Psoas muscle (tissue), 8 donors: ENCODE results near the gene ZNF417. TPM values are rescaled to one million over a fixed set of nuclear protein-coding genes. Genes with fewer than 3 reads are reported as not detected.
A peak's percentile ranks its signal among the peaks of the same experiment; 100 is the strongest.
"Not testable (repeated sequence)": the region's sequence is repeated elsewhere in the genome, so short reads cannot be mapped to it uniquely, and the experiment has no call there.

Experiments used
- ATAC-seq, 4 donors: fragments of 200-7000 bp; cut with Tn5 transposase; one replicate each; pipeline ENCODE4 v1.9.1; 2020; ENCODE audit warnings: moderate library complexity in 3 of 4, mild to moderate bottlenecking in 2 of 4
- DNase-seq, 2 donors: peaks; one replicate each; pipeline ENCODE4 v3.0.0-alpha.2; 2020
- H3K27ac ChIP-seq: fragments of 200-600 bp; one replicate; pipeline ENCODE4 v1.8.0; 2022
- H3K27me3 ChIP-seq, 3 donors: fragments of 200-600 bp in 1 of 3; one replicate each; pipeline versions ENCODE4 v1.6.1 to v1.8.0; 2013 to 2022; ENCODE audit warnings: low read length in 2 of 3, mild to moderate bottlenecking in 2 of 3, moderate library complexity in 1 of 3; ENCODE audit not compliant: insufficient read depth in 3 of 3
- H3K36me3 ChIP-seq, 2 donors: fragments of 200-600 bp in 1 of 2; one replicate each; pipeline versions ENCODE4 v1.6.1 to v1.8.0; 2013 to 2022; ENCODE audit warnings: low read depth in 1 of 2, mild to moderate bottlenecking in 1 of 2, moderate library complexity in 1 of 2; ENCODE audit not compliant: insufficient read depth in 1 of 2
- H3K4me1 ChIP-seq: fragments of 200-600 bp; one replicate; pipeline ENCODE4 v1.8.0; 2022
- H3K4me3 ChIP-seq: fragments of 200-600 bp; one replicate; pipeline ENCODE4 v1.8.0; 2022; ENCODE audit warnings: mild to moderate bottlenecking
- H3K9me3 ChIP-seq: fragments of 200-600 bp; one replicate; pipeline ENCODE4 v1.8.0; 2022
- CTCF ChIP-seq: fragments of 200-600 bp; IDR thresholded peaks from one replicate; pipeline ENCODE4 v1.8.0; 2022; ENCODE audit warnings: antibody characterized with exemption
- WGBS, 3 donors: extraction: QIAGEN DNeasy Blood & Tissue Kit; methylation state at CpG; one replicate each; pipeline versions ENCODE4 v1.1.6 to v1.1.7; 2013; 5-methylcytosine and 5-hydroxymethylcytosine counted together
- intact Hi-C, 2 donors: fragments of 100-400 bp; cut with DNase I; formaldehyde crosslinking; loops; one replicate each; pipeline versions ENCODE4 v1.11.0 to v1.14.2; 2022
- polyA plus RNA-seq, 3 donors: library from polyadenylated mRNA; stranded (reverse); fragments of 200-250 nt; gene quantifications; one replicate each; pipeline ENCODE4 v1.2.3, GENCODE V29; 2013
- total RNA-seq, 4 donors: library from RNA; stranded (reverse); fragmentation: NEBNext Ultra II Directional in 2 of 4; extraction: Animal tissue kit (Norgen Biotek cat#: 25700) in 2 of 4; gene quantifications; one replicate each; pipeline versions ENCODE4 v1.2.1 to v1.2.4, GENCODE V29; 2021 to 2023
- donor health status: healthy with polysubstance abuse.
- donor health status: DM: no; HTN: no; CAD: no; lungs with moderate emphysema.
- donor health status: Bipolar disorder and iron deficiency.
- donor health status: healthy.
- donor health status: DM: yes; HTN: yes; CAD: no.
- donor health status: DM: no; HTN: no; CAD: no.
- donor health status: DM: no; HTN: no; CAD: no.
- donor health status: DM: yes; HTN: yes; CAD: no.

The ZNF417 gene
- total and polyA plus RNA-seq, 7 donors = 1.5 to 9.5 (median 5.2) TPM

- H3K4me1 ChIP-seq = no peaks in the 10 kb centered on the region
- WGBS, 3 donors = 1 to 2% (median 1%) methylated on average over 43 of the region's 43 CpGs
- peak within 1 kb of the TSS; percentile 75 for H3K27ac ChIP-seq
- TF ChIP-seq CTCF = peak; percentile 39
- H3K9me3 ChIP-seq = no peaks in the 10 kb centered on the region
- peak; percentile 77 to 88 for DNase-seq
- peak; percentile 93 to 97 (median 96) for ATAC-seq
- H3K4me3 ChIP-seq = peak within 1 kb of the TSS; percentile 62
- intact Hi-C loops = no loop called here
- H3K27me3 ChIP-seq = no peaks in the 10 kb centered on the region
- peaks cover 0 to 13% of the 10 kb centered on the region in 2 donors for H3K36me3 ChIP-seq
Measured at GRCh38 chr19:57888560-57889231, 27.7 kb downstream of the ZNF417 start, which contains the start of gene ZNF814. Gene ZNF814 (minus strand): TSS chr19:57889037. CDS start chr19:57888802, 235 bp downstream.

- Histone ChIP-seq H3K36me3 (peaks cover 0 to 13% of the 10 kb centered on the region in 2 donors), H3K9me3 (no peaks in the 10 kb centered on the region), H3K4me1 (no peaks in the 10 kb centered on the region), H3K27ac (peak overlapping the region; percentile 75), H3K4me3 (peak overlapping the region; percentile 62), H3K27me3 (no peaks in the 10 kb centered on the region)
- no peak for DNase-seq
- intact Hi-C loops = no loop called here
- ATAC-seq = peak in 3 of 4 donors; percentile 10 to 21 (median 17)
- 4 to 8% (median 8%) methylated on average over 8 of the region's 8 CpGs for WGBS, 3 donors
- no peak for TF ChIP-seq CTCF
Measured at GRCh38 chr19:57888107-57888559, 28.3 kb downstream of the ZNF417 start.

GRCh38 chr19:57887195-57887941 is 29.0 kb downstream of the ZNF417 start:
- no peak for ATAC-seq
- H3K4me3 ChIP-seq = peak overlapping the region; percentile 62
- H3K27me3 ChIP-seq = no peaks in the 10 kb centered on the region
- intact Hi-C loops = no loop called here
- H3K36me3 ChIP-seq = peaks cover 0 to 16% of the 10 kb centered on the region in 2 donors
- H3K27ac ChIP-seq = no peak overlapping the region
- H3K4me1 ChIP-seq = no peaks in the 10 kb centered on the region
- no peak for DNase-seq
- H3K9me3 ChIP-seq = no peaks in the 10 kb centered on the region
- WGBS, 3 donors = 24 to 33% (median 25%) methylated on average over 6 of the region's 6 CpGs
- TF ChIP-seq CTCF = no peak

GRCh38 chr19:57886046-57886445 is 30.3 kb downstream of the ZNF417 start:
- DNase-seq = no peak
- no peak for ATAC-seq
- Histone ChIP-seq H3K27ac (no peak overlapping the region), H3K27me3 (no peaks in the 10 kb centered on the region), H3K9me3 (no peaks in the 10 kb centered on the region), H3K36me3 (peaks cover 0 to 16% of the 10 kb centered on the region in 2 donors), H3K4me3 (no peak overlapping the region), H3K4me1 (no peaks in the 10 kb centered on the region)
- 86 to 92% (median 89%) methylated on average over 3 of the region's 3 CpGs for WGBS, 3 donors
- TF ChIP-seq CTCF = no peak
- intact Hi-C loops = no loop called here

GRCh38 chr19:57873883-57874799 is 42.3 kb downstream of the ZNF417 start:
- H3K27me3 ChIP-seq, H3K36me3 ChIP-seq, ATAC-seq, intact Hi-C loops, DNase-seq, H3K27ac ChIP-seq, H3K4me3 ChIP-seq, H3K4me1 ChIP-seq: not testable (repeated sequence)
- 95 to 96% (median 96%) methylated on average over 8 of the region's 8 CpGs for WGBS, 3 donors
- H3K9me3 ChIP-seq = peaks cover 32% of the 10 kb centered on the region
